HFFc6 (cell line): Measurements from ENCODE around the gene SIRPG. TPM values are rescaled to one million over a fixed set of nuclear protein-coding genes. Genes with fewer than 3 reads are reported as not detected.

ENCODE experiments used
- DNase-seq: peaks from one replicate; pipeline ENCODE4 v3.0.0-alpha.2; 2018
- H3K27ac Mint-ChIP-seq: 2 replicates; pipeline ENCODE4 v1.8.0; 2020; ENCODE audit warnings: mild to moderate bottlenecking, mixed read lengths
- H3K27me3 Mint-ChIP-seq: 2 replicates; pipeline ENCODE4 v1.8.0; 2021; ENCODE audit warnings: mild to moderate bottlenecking, moderate library complexity, mixed read lengths; ENCODE audit not compliant: insufficient read depth
- H3K36me3 Mint-ChIP-seq: 2 replicates; pipeline ENCODE4 v1.8.0; 2021; ENCODE audit warnings: low read depth, mixed read lengths
- H3K4me1 Mint-ChIP-seq: 2 replicates; pipeline ENCODE4 v1.8.0; 2020; ENCODE audit warnings: low read depth, mixed read lengths
- H3K4me3 Mint-ChIP-seq: 2 replicates; pipeline ENCODE4 v1.8.0; 2020; ENCODE audit warnings: mild to moderate bottlenecking, moderate library complexity, mixed read lengths
- H3K9me3 Mint-ChIP-seq: 2 replicates; pipeline ENCODE4 v1.8.0; 2020; ENCODE audit warnings: mild to moderate bottlenecking, mixed read lengths
- total RNA-seq, 6 experiments: library from RNA; stranded (reverse); fragmentation: NEBNext Ultra II Directional; extraction: Animal tissue kit (Norgen Biotek cat#: 25700); gene quantifications; 2 replicates in 1 of 6; 3 replicates in 5 of 6; pipeline ENCODE4 v1.2.3, GENCODE V29; 2021
- TF ChIP-seq, protein P1 (sequence below): fragments of 200-600 bp; sonication (generic); IDR thresholded peaks from 2 replicates; pipeline ENCODE4 v1.5.0; 2021; ENCODE audit warnings: antibody characterized with exemption, mild to moderate bottlenecking

SIRPG gene
- total RNA-seq, 6 experiments from 2014 or later = not detected

DNA sequence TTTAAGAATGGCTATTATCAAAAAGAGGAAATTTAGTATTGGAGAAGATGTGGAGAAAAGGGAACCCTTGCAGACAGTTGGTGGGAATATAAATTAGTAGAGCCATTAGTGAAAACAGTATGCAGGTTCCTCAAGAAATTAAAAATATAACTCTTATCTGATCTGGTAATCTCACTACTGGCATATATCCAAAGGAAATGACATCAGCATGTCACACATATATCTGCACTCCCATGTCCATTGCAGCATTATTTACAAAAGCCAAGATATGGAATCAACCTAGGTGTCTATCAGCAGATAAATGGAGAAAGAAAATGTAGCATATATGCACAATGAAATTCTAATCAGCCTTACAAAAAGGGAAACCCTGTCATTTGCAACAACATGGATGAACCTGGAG, 2.6 kb downstream of the SIRPG start:
- no peaks in the 10 kb centered on the region; the same call in 1 of the 2 replicates for H3K9me3 Mint-ChIP-seq
- TF ChIP-seq, protein P1, sequence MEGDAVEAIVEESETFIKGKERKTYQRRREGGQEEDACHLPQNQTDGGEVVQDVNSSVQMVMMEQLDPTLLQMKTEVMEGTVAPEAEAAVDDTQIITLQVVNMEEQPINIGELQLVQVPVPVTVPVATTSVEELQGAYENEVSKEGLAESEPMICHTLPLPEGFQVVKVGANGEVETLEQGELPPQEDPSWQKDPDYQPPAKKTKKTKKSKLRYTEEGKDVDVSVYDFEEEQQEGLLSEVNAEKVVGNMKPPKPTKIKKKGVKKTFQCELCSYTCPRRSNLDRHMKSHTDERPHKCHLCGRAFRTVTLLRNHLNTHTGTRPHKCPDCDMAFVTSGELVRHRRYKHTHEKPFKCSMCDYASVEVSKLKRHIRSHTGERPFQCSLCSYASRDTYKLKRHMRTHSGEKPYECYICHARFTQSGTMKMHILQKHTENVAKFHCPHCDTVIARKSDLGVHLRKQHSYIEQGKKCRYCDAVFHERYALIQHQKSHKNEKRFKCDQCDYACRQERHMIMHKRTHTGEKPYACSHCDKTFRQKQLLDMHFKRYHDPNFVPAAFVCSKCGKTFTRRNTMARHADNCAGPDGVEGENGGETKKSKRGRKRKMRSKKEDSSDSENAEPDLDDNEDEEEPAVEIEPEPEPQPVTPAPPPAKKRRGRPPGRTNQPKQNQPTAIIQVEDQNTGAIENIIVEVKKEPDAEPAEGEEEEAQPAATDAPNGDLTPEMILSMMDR = no peak
- no peak overlapping the region for H3K27ac Mint-ChIP-seq
- H3K4me1 Mint-ChIP-seq = no peaks in the 10 kb centered on the region
- H3K36me3 Mint-ChIP-seq = no peaks in the 10 kb centered on the region
- H3K27me3 Mint-ChIP-seq = peaks cover 16% of the 10 kb centered on the region
- DNase-seq = no peak
- H3K4me3 Mint-ChIP-seq = no peak overlapping the region

DNA sequence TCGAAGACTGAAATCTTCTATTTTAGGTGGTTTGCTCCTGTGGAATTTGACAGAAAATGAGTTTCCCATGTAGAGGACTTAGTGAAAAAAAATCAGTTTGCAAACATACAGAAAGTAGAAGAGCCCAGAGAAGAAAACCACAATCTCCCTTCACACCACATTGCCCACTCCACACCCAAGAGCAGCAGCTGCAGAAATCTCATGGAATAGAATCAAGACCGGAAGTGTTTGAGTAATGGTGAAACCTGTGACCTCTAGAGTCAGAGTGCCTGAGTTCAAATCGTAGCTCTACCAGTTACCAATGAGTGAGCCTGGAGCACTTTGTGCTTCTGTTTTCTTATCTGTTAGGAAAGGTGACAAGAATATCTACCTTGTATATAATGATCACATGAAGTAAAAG, 4.6 kb downstream of the SIRPG start:
- H3K27ac Mint-ChIP-seq = no peak overlapping the region
- H3K36me3 Mint-ChIP-seq = no peaks in the 10 kb centered on the region
- no peak overlapping the region for H3K4me3 Mint-ChIP-seq
- peaks cover 8% of the 10 kb centered on the region for H3K27me3 Mint-ChIP-seq
- TF ChIP-seq, protein P1 = no peak
- no peaks in the 10 kb centered on the region for H3K4me1 Mint-ChIP-seq
- DNase-seq = no peak
- no peaks in the 10 kb centered on the region; the same call in 1 of the 2 replicates for H3K9me3 Mint-ChIP-seq

DNA sequence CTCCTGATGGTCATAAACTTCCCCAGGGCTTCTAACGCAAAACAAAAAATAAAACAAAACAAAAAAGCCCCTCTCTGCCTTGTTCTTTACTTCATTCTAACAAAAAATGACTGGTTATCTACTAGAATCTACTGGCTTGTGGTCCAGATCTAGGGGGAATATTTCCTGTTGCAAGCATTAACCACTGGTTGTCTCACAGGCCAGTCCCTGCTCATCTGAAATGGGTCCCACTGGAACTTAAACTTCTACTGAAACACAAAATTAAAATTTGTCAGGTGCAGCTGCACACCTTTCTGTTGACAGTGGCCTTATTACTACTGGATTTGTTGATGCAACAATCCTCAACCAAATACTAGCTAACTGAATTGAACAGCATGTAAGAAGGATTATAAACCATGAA, 5.5 kb downstream of the SIRPG start:
- H3K9me3 Mint-ChIP-seq = no peaks in the 10 kb centered on the region; the same call in 1 of the 2 replicates
- no peaks in the 10 kb centered on the region for H3K4me1 Mint-ChIP-seq
- TF ChIP-seq, protein P1 = no peak
- H3K27me3 Mint-ChIP-seq = peaks cover 11% of the 10 kb centered on the region
- DNase-seq = no peak
- H3K4me3 Mint-ChIP-seq = no peak overlapping the region
- no peak overlapping the region for H3K27ac Mint-ChIP-seq
- H3K36me3 Mint-ChIP-seq = no peaks in the 10 kb centered on the region

DNA sequence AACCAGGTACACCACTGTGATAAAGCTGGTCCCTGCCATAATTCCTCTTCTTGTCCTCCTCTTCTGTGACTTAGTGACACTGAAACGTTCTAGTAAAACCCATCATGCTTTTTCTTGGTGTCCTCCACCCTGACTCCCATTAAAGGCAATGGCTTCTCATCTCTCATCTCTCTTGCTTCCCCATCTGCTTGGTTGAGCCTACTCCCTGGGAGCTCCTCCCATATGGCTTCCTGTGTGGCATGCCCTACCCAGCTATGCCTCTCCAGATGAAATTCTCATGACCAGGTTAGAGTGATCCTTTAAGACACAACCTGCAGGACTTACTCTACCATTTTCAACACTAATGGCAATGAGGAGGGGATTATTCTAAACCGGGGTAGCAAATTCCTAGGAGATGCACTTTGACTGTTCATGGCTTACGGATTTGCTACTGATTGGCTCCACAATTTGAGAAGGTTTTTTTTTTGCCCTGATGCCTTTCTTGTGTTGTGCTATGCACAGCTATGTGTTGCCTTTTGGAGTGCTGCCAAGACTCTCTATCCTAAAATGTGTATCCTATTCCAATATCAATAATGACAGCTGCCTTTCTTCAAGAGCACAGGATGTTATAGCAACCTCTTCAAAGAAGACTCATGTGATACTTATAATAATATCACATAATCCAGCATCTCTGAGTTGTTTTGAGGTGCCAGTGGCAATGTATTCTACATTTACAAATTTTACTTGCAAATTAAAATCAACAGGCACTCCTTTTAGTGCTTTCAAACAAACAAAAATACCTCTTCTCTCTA, 6.1 kb downstream of the SIRPG start:
- no peaks in the 10 kb centered on the region for H3K4me1 Mint-ChIP-seq
- H3K4me3 Mint-ChIP-seq = no peak overlapping the region
- peaks cover 15% of the 10 kb centered on the region for H3K27me3 Mint-ChIP-seq
- no peak for DNase-seq
- TF ChIP-seq, protein P1 = no peak
- H3K27ac Mint-ChIP-seq = no peak overlapping the region
- H3K36me3 Mint-ChIP-seq = no peaks in the 10 kb centered on the region
- H3K9me3 Mint-ChIP-seq = no peaks in the 10 kb centered on the region; the same call in 1 of the 2 replicates

DNA sequence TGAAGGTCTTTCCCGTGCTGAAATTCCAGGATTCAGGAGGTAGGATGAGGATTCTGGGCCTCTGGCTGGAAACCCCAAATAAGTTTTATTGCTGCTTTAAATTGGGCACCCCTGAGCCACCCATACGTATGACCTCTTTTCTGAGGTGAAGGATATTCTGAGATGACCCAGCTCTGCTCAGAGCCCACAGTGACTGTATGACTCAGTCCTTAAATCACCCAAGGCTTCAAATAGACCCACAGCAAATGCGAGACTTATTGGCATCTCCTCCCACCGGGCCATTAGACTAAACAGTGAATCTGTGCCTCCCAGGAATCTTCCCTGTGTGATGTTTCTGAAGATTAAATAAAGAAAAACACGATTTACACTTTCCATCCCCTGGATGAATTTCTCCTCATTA, 9.5 kb downstream of the SIRPG start:
- peaks cover 16% of the 10 kb centered on the region for H3K27me3 Mint-ChIP-seq

More for the DNA sequence above, 9.5 kb downstream of the SIRPG start:
- no peaks in the 10 kb centered on the region; the same call in 1 of the 2 replicates for H3K9me3 Mint-ChIP-seq
- H3K27ac Mint-ChIP-seq = no peak overlapping the region
- H3K36me3 Mint-ChIP-seq = no peaks in the 10 kb centered on the region
- DNase-seq = no peak
- TF ChIP-seq, protein P1 = no peak
- H3K4me3 Mint-ChIP-seq = no peak overlapping the region
- no peaks in the 10 kb centered on the region for H3K4me1 Mint-ChIP-seq
